Hepatocyte (in vitro differentiated cells): ENCODE results near the gene TENT5C. TPM values are rescaled to one million over a fixed set of nuclear protein-coding genes. Genes with fewer than 3 reads are reported as not detected.

Experiments used
- DNase-seq: peaks from one replicate; pipeline ENCODE4 v3.0.0-alpha.2; 2016; ENCODE audit warnings: low spot score
- H2AFZ ChIP-seq: fragments of 200-600 bp; sonication (generic); 2 replicates; pipeline ENCODE4 v1.6.0; 2016; ENCODE audit warnings: antibody characterized with exemption, mild to moderate bottlenecking
- H3K27ac ChIP-seq: fragments of 200-600 bp; sonication (generic); 2 replicates; pipeline ENCODE4 v1.5.1; 2016; ENCODE audit warnings: mild to moderate bottlenecking
- H3K27me3 ChIP-seq: fragments of 200-600 bp; sonication (generic); 2 replicates; pipeline ENCODE4 v1.6.1; 2016
- H3K36me3 ChIP-seq: fragments of 200-600 bp; sonication (generic); replicated peaks from 2 replicates; pipeline ENCODE4 v1.5.1; 2016; ENCODE audit warnings: low read depth; ENCODE audit not compliant: insufficient read depth
- H3K4me1 ChIP-seq: fragments of 200-600 bp; sonication (generic); 2 replicates; pipeline ENCODE4 v1.5.1; 2016; ENCODE audit warnings: mild to moderate bottlenecking, moderate library complexity; ENCODE audit not compliant: insufficient read depth
- H3K4me2 ChIP-seq: fragments of 200-600 bp; sonication (generic); 2 replicates; pipeline ENCODE4 v1.6.0; 2016
- H3K4me3 ChIP-seq: fragments of 200-600 bp; sonication (generic); 2 replicates; pipeline ENCODE4 v1.5.1; 2016; ENCODE audit warnings: mild to moderate bottlenecking
- H3K79me2 ChIP-seq: fragments of 200-600 bp; sonication (generic); 2 replicates; pipeline ENCODE4 v1.6.0; 2017; ENCODE audit warnings: mild to moderate bottlenecking
- H3K9me2 ChIP-seq: fragments of 200-600 bp; sonication (generic); replicated peaks from 2 replicates; pipeline ENCODE4 v1.6.0; 2017; ENCODE audit warnings: mild to moderate bottlenecking; ENCODE audit not compliant: insufficient read depth
- H3K9me3 ChIP-seq: fragments of 200-600 bp; sonication (generic); 2 replicates; pipeline ENCODE4 v1.5.1; 2016; ENCODE audit warnings: low read depth, mild to moderate bottlenecking
- H4K20me1 ChIP-seq: fragments of 200-600 bp; sonication (generic); 2 replicates; pipeline ENCODE4 v1.6.0; 2016; ENCODE audit warnings: mild to moderate bottlenecking; ENCODE audit not compliant: insufficient read depth, poor library complexity, severe bottlenecking
- EZH2 ChIP-seq: fragments of 200-600 bp; sonication (generic); IDR thresholded peaks from 2 replicates; pipeline ENCODE4 v1.6.1; 2016; ENCODE audit warnings: antibody characterized with exemption, mild to moderate bottlenecking, borderline replicate concordance
- EZH2phosphoT487 ChIP-seq: fragments of 200-600 bp; sonication (generic); IDR thresholded peaks from one replicate; pipeline ENCODE4 v1.6.1; 2018; ENCODE audit warnings: antibody characterized with exemption, mild to moderate bottlenecking, low read depth, moderate library complexity; ENCODE audit not compliant: unreplicated experiment, severe bottlenecking
- WGBS: methylation state at CpG from one replicate; pipeline ENCODE4 v1.1.6; 2016; ENCODE audit warnings: low lambda C conversion rate; ENCODE audit errors: missing lambda C conversion rate; 5-methylcytosine and 5-hydroxymethylcytosine counted together
- polyA plus RNA-seq: library from polyadenylated mRNA; unstranded; fragments of >200 nt; fragmentation: Nextera tagmentation; extraction: Ambion mirVana; gene quantifications from 2 replicates; pipeline ENCODE4 v1.2.1, GENCODE V29; 2016
- total RNA-seq: library from RNA; depleted of rRNA; stranded (reverse); fragments of >200 nt; gene quantifications from 2 replicates; pipeline ENCODE4 v1.2.3, GENCODE V29; 2014
- TF ChIP-seq, protein P1 (sequence below): fragments of 200-600 bp; sonication (generic); IDR thresholded peaks from 2 replicates; pipeline ENCODE4 v1.5.1; 2016; ENCODE audit warnings: antibody characterized with exemption, mild to moderate bottlenecking; ENCODE audit not compliant: poor library complexity

The TENT5C gene
- total and polyA plus RNA-seq, 2 experiments from 2014 or later = 2.5 to 4.1 TPM

GRCh38 chr1:117653732-117654492 lies 48.1 kb downstream of the TENT5C start:
- Histone ChIP-seq H3K27me3 (no peaks in the 10 kb centered on the region), H3K9me2 (no peaks in the 10 kb centered on the region), H3K79me2 (no peaks in the 10 kb centered on the region), H3K4me1 (peaks cover 8% of the 10 kb centered on the region), H4K20me1 (no peaks in the 10 kb centered on the region), H3K9me3 (no peaks in the 10 kb centered on the region), H3K4me2 (no peak overlapping the region), H3K4me3 (no peak overlapping the region), H3K36me3 (no peaks in the 10 kb centered on the region), H3K27ac (no peak overlapping the region), H2AFZ (no peak overlapping the region)
- TF ChIP-seq EZH2 = no peak
- no peak for TF ChIP-seq EZH2phosphoT487
- TF ChIP-seq, protein P1, sequence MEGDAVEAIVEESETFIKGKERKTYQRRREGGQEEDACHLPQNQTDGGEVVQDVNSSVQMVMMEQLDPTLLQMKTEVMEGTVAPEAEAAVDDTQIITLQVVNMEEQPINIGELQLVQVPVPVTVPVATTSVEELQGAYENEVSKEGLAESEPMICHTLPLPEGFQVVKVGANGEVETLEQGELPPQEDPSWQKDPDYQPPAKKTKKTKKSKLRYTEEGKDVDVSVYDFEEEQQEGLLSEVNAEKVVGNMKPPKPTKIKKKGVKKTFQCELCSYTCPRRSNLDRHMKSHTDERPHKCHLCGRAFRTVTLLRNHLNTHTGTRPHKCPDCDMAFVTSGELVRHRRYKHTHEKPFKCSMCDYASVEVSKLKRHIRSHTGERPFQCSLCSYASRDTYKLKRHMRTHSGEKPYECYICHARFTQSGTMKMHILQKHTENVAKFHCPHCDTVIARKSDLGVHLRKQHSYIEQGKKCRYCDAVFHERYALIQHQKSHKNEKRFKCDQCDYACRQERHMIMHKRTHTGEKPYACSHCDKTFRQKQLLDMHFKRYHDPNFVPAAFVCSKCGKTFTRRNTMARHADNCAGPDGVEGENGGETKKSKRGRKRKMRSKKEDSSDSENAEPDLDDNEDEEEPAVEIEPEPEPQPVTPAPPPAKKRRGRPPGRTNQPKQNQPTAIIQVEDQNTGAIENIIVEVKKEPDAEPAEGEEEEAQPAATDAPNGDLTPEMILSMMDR = no peak
- DNase-seq = no peak
- 70% methylated on average over 11 of the region's 11 CpGs for WGBS

DNA sequence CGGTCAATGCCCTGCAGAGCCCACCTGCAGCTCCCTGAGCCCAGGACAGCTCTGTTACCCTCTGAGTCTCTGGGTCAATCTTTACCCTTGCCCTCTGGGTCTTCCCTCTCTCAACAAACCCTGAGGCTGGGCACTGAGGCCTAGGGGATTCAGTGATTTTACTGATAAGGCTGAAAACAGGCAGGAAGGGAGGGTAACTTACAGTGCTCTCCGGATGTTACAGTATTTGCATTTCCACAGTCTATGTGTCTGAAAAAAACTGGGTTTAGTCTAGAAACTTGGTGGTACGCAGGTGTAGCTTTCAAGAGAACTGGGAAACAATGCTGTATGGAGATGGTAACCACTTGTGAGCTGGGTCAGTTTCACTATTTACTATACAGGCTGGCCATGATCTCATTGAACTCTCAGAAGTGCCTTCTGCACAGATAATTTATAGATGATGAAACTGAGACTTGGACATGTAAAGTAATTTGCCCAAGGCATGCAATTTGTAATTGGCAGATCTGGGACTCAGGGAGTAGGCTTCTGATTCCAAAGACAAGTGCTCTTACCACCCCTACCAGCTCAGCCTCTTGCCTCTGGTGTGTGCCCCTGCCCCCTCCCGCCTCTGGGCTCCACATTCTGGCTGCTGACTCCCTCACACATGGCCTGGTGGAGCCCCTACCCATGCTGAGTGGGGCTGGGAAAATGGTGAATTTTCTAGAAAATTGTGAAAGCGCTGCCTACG lies 48.8 kb downstream of the TENT5C start:
- H3K79me2 ChIP-seq = no peaks in the 10 kb centered on the region
- peaks cover 8% of the 10 kb centered on the region for H3K4me1 ChIP-seq
- no peaks in the 10 kb centered on the region for H3K9me2 ChIP-seq
- no peak overlapping the region for H3K4me3 ChIP-seq
- H3K9me3 ChIP-seq = no peaks in the 10 kb centered on the region
- TF ChIP-seq EZH2 (no peak), EZH2phosphoT487 (no peak)
- TF ChIP-seq, protein P1 = no peak
- no peak overlapping the region for H3K27ac ChIP-seq
- H2AFZ ChIP-seq = no peak overlapping the region
- no peaks in the 10 kb centered on the region for H4K20me1 ChIP-seq
- WGBS = 70% methylated on average over 6 of the region's 6 CpGs
- DNase-seq = no peak
- H3K4me2 ChIP-seq = no peak overlapping the region
- no peaks in the 10 kb centered on the region for H3K36me3 ChIP-seq
- no peaks in the 10 kb centered on the region for H3K27me3 ChIP-seq

DNA sequence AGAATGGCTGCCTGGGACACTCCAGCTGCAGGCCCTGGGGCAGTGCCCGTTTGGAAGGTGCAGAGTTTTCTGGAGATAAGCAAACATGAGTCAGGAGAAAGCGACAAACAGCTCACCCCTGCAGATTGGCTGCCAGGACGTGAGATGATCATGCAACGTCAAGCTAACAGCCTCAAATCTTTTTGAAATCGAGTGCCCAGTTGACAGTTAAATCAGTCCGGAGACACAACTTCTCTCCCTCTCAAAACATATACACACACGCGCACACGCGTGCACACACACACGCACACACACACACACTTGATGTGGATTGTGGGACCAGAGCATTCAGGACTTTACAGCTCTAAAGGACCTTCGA lies 49.4 kb downstream of the TENT5C start:
- Histone ChIP-seq H3K9me2 (no peaks in the 10 kb centered on the region), H3K27me3 (no peaks in the 10 kb centered on the region), H3K9me3 (no peaks in the 10 kb centered on the region), H3K79me2 (no peaks in the 10 kb centered on the region), H3K4me1 (peaks cover 8% of the 10 kb centered on the region), H4K20me1 (no peaks in the 10 kb centered on the region), H3K4me3 (no peak overlapping the region), H2AFZ (no peak overlapping the region), H3K27ac (no peak overlapping the region), H3K4me2 (no peak overlapping the region), H3K36me3 (no peaks in the 10 kb centered on the region)
- DNase-seq = no peak
- 78% methylated on average over 12 of the region's 12 CpGs for WGBS
- TF ChIP-seq, protein P1 = no peak
- no peak for TF ChIP-seq EZH2phosphoT487
- no peak for TF ChIP-seq EZH2
